GM23338 (cell line): Measurements from ENCODE around the gene NDEL1. TPM values are rescaled to one million over a fixed set of nuclear protein-coding genes. Genes with fewer than 3 reads are reported as not detected.

Experiments used
- ATAC-seq: fragments of 200-7000 bp; cut with Tn5 transposase; 3 replicates; pipeline ENCODE4 v1.9.1; 2020
- DNase-seq: peaks from one replicate; pipeline ENCODE4 v3.0.0-alpha.2; 2015; ENCODE audit warnings: low spot score
- H2AFZ ChIP-seq: fragments of 200-600 bp; sonication (generic); 2 replicates; pipeline ENCODE4 v1.8.0; 2016; ENCODE audit warnings: antibody characterized with exemption, mild to moderate bottlenecking, moderate library complexity
- H3F3A ChIP-seq: fragments of 200-600 bp; sonication (generic); replicated peaks from 2 replicates; pipeline ENCODE4 v1.8.0; 2017; ENCODE audit warnings: antibody characterized with exemption, mixed run types, low read depth
- H3K27ac ChIP-seq: fragments of 200-600 bp; sonication (generic); 2 replicates; pipeline ENCODE4 v1.6.1; 2016; ENCODE audit warnings: low read depth
- H3K27me3 ChIP-seq: fragments of 200-600 bp; sonication (generic); 2 replicates; pipeline ENCODE4 v1.8.0; 2016; ENCODE audit warnings: mild to moderate bottlenecking, mixed run types, moderate library complexity; ENCODE audit not compliant: insufficient read depth
- H3K36me3 ChIP-seq: fragments of 200-600 bp; sonication (generic); 2 replicates; pipeline ENCODE4 v1.8.0; 2016; ENCODE audit warnings: mild to moderate bottlenecking; ENCODE audit not compliant: insufficient read depth
- H3K4me1 ChIP-seq: fragments of 200-600 bp; sonication (generic); 2 replicates; pipeline ENCODE4 v1.8.0; 2016; ENCODE audit warnings: mild to moderate bottlenecking, moderate library complexity; ENCODE audit not compliant: insufficient read depth
- H3K4me2 ChIP-seq: fragments of 200-600 bp; sonication (generic); 2 replicates; pipeline ENCODE4 v1.7.1; 2017; ENCODE audit warnings: mixed run types
- H3K4me3 ChIP-seq: fragments of 200-600 bp; sonication (generic); 2 replicates; pipeline ENCODE4 v1.6.1; 2016; ENCODE audit warnings: mixed run types
- H3K79me2 ChIP-seq: fragments of 200-600 bp; sonication (generic); replicated peaks from 2 replicates; pipeline ENCODE4 v1.8.0; 2017; ENCODE audit warnings: mild to moderate bottlenecking; ENCODE audit not compliant: insufficient read depth
- H3K9me2 ChIP-seq: fragments of 200-600 bp; sonication (generic); 2 replicates; pipeline ENCODE4 v1.8.0; 2017; ENCODE audit not compliant: insufficient read depth
- H4K20me1 ChIP-seq: fragments of 200-600 bp; sonication (generic); replicated peaks from 2 replicates; pipeline ENCODE4 v1.8.0; 2017; ENCODE audit warnings: mild to moderate bottlenecking; ENCODE audit not compliant: insufficient read depth
- H3K27ac Mint-ChIP-seq: 2 replicates; pipeline ENCODE4 v1.8.0; 2020; ENCODE audit warnings: inconsistent platforms, mild to moderate bottlenecking, moderate library complexity, mixed read lengths
- H3K27me3 Mint-ChIP-seq: 3 replicates; pipeline ENCODE4 v1.8.0; 2022; ENCODE audit warnings: low read depth, mild to moderate bottlenecking, moderate library complexity, mixed read lengths, inconsistent platforms; ENCODE audit not compliant: insufficient read depth, poor library complexity
- H3K36me3 Mint-ChIP-seq: 3 replicates; pipeline ENCODE4 v1.8.0; 2021; ENCODE audit warnings: low read depth, mild to moderate bottlenecking, inconsistent platforms, moderate library complexity, mixed read lengths
- H3K4me1 Mint-ChIP-seq: 3 replicates; pipeline ENCODE4 v1.8.0; 2020; ENCODE audit warnings: mild to moderate bottlenecking, inconsistent platforms, mixed read lengths
- H3K4me3 Mint-ChIP-seq: 3 replicates; pipeline ENCODE4 v1.8.0; 2021; ENCODE audit warnings: moderate library complexity, mild to moderate bottlenecking, inconsistent platforms, mixed read lengths
- H3K9me3 Mint-ChIP-seq: 3 replicates; pipeline ENCODE4 v1.8.0; 2020; ENCODE audit warnings: moderate library complexity, mild to moderate bottlenecking, inconsistent platforms, mixed read lengths
- CREB1 ChIP-seq: fragments of 250-450 bp; sonication (Bioruptor Pico); IDR thresholded peaks from 2 replicates; pipeline ENCODE4 v1.5.0; 2020; ENCODE audit warnings: low read depth, mild to moderate bottlenecking, moderate library complexity
- CTCF ChIP-seq, 2 experiments: fragments of 200-600 bp in 1 of 2; sonication (generic) in 1 of 2; conservative IDR thresholded peaks; 2 replicates each; pipeline versions ENCODE4 v1.5.1 to v1.6.1; 2016 to 2017; ENCODE audit warnings: antibody characterized with exemption in 2 of 2, low read depth in 2 of 2, mild to moderate bottlenecking in 2 of 2, moderate library complexity in 1 of 2
- ETS1 ChIP-seq: IDR thresholded peaks from 2 replicates; pipeline ENCODE4 v1.6.1; 2016; ENCODE audit warnings: antibody characterized with exemption
- EZH2 ChIP-seq: fragments of 200-600 bp; sonication (generic); IDR thresholded peaks from one replicate; pipeline ENCODE4 v1.8.0; 2017; ENCODE audit warnings: antibody characterized with exemption, mild to moderate bottlenecking, low read depth; ENCODE audit not compliant: unreplicated experiment
- EZH2phosphoT487 ChIP-seq: fragments of 200-600 bp; sonication (generic); IDR thresholded peaks from one replicate; pipeline ENCODE4 v1.8.1; 2018; ENCODE audit warnings: antibody characterized with exemption; ENCODE audit not compliant: unreplicated experiment
- JUNB ChIP-seq: IDR thresholded peaks from one replicate; pipeline ENCODE4 v1.6.1; 2016; ENCODE audit warnings: antibody characterized with exemption; ENCODE audit not compliant: unreplicated experiment
- NANOG ChIP-seq: IDR thresholded peaks from 2 replicates; pipeline ENCODE4 v1.6.1; 2016; ENCODE audit warnings: antibody characterized with exemption, borderline replicate concordance
- POLR2AphosphoS5 ChIP-seq: IDR thresholded peaks from 2 replicates; pipeline ENCODE4 v1.6.1; 2016; ENCODE audit warnings: antibody characterized with exemption, low read depth
- REST ChIP-seq: IDR thresholded peaks from one replicate; pipeline ENCODE4 v1.6.1; 2018; ENCODE audit warnings: antibody characterized with exemption; ENCODE audit not compliant: unreplicated experiment
- STAT1 ChIP-seq: IDR thresholded peaks from one replicate; pipeline ENCODE4 v1.6.1; 2016; ENCODE audit warnings: antibody characterized with exemption; ENCODE audit not compliant: unreplicated experiment
- ZNF114 ChIP-seq: fragments of 250-450 bp; sonication (Bioruptor Pico); IDR thresholded peaks from 2 replicates; pipeline ENCODE4 v1.5.0; 2020; ENCODE audit warnings: mild to moderate bottlenecking, moderate library complexity
- ZNF331 ChIP-seq: fragments of 250-450 bp; sonication (Bioruptor Pico); IDR thresholded peaks from 2 replicates; pipeline ENCODE4 v1.5.0; 2020; ENCODE audit warnings: low read depth, mild to moderate bottlenecking, moderate library complexity
- ZNF462 ChIP-seq: fragments of 250-450 bp; sonication (Bioruptor Pico); IDR thresholded peaks from 2 replicates; pipeline ENCODE4 v1.5.0; 2020; ENCODE audit warnings: mild to moderate bottlenecking, moderate library complexity
- polyA plus RNA-seq: library from polyadenylated mRNA; unstranded; fragments of >200 nt; fragmentation: Nextera tagmentation; extraction: Ambion mirVana; gene quantifications from 2 replicates; pipeline ENCODE4 v1.2.1, GENCODE V29; 2016
- total RNA-seq: library from RNA; depleted of rRNA; stranded (reverse); fragments of >200 nt; shearing (Covaris generic); gene quantifications from 2 replicates; pipeline ENCODE4 v1.2.3, GENCODE V29; 2014

Gene NDEL1
- total and polyA plus RNA-seq, 2 experiments from 2014 or later, result 21.2 to 26.0 TPM

- no peak overlapping the region for H3K4me3 ChIP-seq
- Mint-ChIP-seq H3K9me3 (no peaks in the 10 kb centered on the region), H3K27me3 (peaks cover 2% of the 10 kb centered on the region), H3K4me1 (no peaks in the 10 kb centered on the region), H3K27ac (no peak overlapping the region), H3K4me3 (no peak overlapping the region), H3K36me3 (peaks cover 95% of the 10 kb centered on the region)
- H2AFZ ChIP-seq, result no peak overlapping the region
- no peaks in the 10 kb centered on the region for H3F3A ChIP-seq
- no peak for TF ChIP-seq ETS1
- TF ChIP-seq ZNF114 (CRISPR knock-in tag), result no peak
- no peak for TF ChIP-seq ZNF331 (CRISPR knock-in tag)
- no peak for TF ChIP-seq STAT1
- no peak for TF ChIP-seq POLR2AphosphoS5
- TF ChIP-seq REST, result no peak
- TF ChIP-seq NANOG, result no peak
- TF ChIP-seq EZH2, result no peak
- TF ChIP-seq JUNB, result no peak
- TF ChIP-seq EZH2phosphoT487, result no peak
- TF ChIP-seq CTCF (conservative IDR thresholded peaks at IDR 0.05; ENCODE audit: low read depth in 2 of 2), result no peak
- TF ChIP-seq CREB1 (CRISPR knock-in tag), result no peak
- TF ChIP-seq ZNF462 (CRISPR knock-in tag), result no peak
- H3K27me3 ChIP-seq, result no peaks in the 10 kb centered on the region
- peaks cover 8% of the 10 kb centered on the region for H4K20me1 ChIP-seq
- no peak overlapping the region for H3K4me2 ChIP-seq
- H3K9me2 ChIP-seq, result no peaks in the 10 kb centered on the region
- no peak overlapping the region for H3K27ac ChIP-seq
- ATAC-seq, result no peak
- no peaks in the 10 kb centered on the region; the same call in 1 of the 2 replicates for H3K79me2 ChIP-seq
- no peak for DNase-seq
- H3K36me3 ChIP-seq, result peaks cover 84% of the 10 kb centered on the region
- H3K4me1 ChIP-seq, result no peaks in the 10 kb centered on the region
Observed at GRCh38 chr17:8487130-8487645, 51.5 kb downstream of the NDEL1 start.
